Measurements from ENCODE around the gene TMEM255A.

The TMEM255A gene

DNA sequence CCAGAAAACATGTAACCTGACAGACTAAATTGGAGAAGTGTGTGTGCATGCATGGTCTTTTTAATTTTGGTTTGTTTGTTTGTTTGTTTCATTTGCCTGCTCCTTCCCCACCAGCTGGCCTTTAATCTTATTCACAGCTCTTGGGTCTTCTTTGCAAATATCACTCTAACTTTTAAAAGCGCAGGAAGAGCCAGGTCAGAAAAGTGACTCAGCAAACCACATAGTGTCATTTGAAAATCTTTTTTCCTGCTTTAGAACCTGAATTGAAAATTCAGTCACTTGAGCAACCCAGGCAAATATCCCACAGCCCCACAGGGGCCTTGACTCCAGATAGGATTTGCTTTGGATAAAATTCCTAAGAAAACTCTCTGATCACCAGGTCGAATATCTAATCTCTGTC, 4.6 kb downstream of the TMEM255A start:
- DNase-seq (ENCODE audit: low read depth) = no peak

DNA sequence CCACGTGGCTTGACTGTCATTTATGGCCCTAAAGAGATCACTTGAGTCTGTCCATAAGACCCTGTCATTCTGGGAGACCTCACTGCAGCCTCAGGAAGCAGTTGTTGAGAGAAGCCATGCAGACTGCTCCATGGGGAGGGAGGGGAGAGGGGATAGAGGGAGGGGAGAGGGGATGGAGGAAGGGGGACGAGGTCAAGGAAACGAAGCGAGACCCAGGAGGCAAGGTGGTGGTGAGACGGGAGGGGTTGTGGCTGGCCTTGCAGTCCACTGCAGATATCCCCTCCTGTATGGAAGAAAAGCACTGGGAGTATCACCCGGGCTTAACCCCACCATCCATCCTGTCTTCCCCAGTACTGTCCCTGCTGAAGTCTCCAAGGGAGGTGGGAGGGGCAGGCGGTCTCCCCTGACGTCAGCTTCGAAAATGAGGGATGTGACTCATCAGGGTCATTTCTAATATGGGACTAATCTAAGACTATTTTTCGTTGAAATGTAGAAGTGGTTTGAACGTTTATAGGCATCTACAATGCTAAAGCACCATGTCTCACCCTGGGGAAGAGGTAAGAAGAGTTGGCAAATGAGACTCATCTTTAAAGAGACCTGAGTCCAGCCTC, 5.6 kb downstream of the TMEM255A start:
- DNase-seq (ENCODE audit: low read depth) = no peak

DNA sequence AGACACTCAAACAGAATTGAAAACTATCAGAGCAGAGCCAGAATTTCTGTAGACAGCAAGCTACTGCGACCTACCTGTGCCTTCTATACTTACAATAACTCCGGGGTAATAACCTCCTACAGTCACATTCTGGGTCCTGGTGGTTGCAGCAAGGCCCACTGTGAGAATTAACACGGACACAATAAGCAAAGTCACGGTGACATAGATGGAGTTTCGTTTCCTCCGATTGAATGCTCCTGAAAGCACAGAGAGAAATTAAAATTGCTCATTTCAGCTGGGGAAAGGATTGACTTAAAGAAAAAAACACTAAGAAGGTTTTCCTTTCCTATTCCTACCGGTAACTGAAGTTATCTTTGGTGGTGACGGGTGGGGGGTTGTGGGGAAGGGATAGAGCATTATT, 7.0 kb downstream of the TMEM255A start:
- no peak for DNase-seq (ENCODE audit: low read depth)

DNA sequence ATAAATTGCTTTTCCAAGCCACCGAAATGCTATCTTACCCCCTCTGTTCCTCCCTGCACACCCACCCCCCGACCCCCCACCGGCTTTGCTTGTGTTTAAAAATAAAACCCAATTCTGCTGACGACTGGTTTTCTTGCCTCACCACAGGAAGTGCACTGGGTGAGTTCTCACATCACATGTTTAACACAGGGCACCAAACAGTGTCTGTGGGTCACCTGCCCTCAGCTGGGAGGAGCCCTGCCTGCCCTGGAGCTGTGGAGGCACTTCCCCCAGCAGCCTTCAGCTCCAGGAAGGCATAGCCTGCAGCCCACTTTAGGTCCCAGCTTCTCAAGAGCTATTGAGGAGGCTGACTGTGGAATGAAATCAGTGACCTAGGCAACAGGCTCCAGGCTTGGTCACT, 8.8 kb downstream of the TMEM255A start:
- DNase-seq (ENCODE audit: low read depth) = no peak

DNA sequence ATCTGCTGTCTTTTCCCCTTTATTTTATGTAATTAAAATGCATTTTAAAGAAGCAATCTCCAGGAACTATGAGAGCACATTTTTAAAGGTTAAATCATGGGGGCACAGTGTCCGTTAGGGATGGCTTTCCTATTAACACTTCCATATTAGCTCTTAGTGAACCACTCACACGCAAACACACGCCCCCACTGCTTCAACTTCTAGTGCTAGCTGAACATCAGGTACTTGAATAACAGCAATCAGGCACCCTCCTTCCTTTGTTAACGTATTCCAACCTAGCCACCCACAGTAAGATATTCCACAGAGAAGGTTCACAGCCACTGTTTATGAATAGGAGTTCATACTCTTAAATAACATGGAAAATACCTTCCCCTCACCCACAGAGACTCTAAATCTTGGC, 9.3 kb downstream of the TMEM255A start:
- DNase-seq (ENCODE audit: low read depth) = no peak

DNA sequence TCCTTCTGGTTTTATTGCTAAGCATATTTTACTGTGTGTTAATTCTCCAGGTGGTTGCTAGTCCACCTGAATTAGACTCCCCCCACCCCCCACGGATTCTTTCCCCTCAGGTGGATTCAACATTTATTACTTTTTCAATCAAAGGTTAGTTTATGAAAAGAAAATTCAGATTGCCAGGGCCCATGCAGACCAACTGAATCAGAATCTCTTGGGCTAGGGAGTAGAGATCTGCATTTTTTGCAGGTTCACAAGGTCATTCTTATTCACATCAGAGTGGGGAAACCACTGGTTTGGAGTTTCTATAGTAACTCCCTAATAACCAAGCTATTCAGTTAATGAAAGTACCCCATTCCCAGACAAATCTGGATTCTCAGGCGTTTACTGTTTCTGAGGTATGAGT, 9.8 kb downstream of the TMEM255A start:
- DNase-seq (ENCODE audit: low read depth) = no peak

DNA sequence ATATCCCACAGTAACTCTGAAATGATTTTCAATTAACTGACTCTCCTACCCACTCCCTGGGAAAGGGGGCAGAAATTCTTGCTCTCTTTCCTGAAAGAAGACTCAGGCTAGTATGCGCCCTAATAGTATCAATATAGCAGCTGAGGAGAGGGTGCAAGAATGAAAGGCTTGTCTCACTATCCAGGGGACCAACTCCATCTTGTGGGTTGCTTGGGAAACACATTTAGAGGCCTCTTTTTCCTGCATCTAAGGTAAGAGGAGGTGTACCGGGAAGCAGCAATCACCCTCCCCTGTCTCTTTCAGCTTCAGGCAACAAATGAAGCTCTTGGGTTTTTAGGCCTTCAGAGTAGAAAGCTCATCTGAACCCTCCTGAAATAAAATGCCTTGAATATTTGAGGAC, 11.3 kb downstream of the TMEM255A start:
- no peak for DNase-seq (ENCODE audit: low read depth)

DNA sequence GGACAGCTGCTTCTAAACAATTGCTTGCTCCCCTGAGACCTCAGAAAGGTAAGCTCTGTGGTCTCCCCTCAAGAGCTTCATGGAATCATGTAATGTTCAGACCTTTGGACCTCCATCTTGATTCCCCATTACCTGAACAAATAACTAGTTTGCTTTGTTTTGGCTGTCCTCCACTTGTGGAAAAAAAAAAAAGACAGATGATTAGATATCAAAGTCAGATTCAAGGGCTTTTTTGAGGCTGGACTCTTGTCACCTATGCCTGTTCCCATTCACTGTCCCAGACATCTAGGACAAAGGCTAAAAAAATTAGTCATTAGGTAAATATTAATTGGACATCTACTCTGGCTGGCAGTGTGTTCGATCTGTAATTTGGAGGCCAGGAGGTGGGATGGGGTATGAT, 13.3 kb downstream of the TMEM255A start:
- no peak for DNase-seq (ENCODE audit: low read depth)

DNA sequence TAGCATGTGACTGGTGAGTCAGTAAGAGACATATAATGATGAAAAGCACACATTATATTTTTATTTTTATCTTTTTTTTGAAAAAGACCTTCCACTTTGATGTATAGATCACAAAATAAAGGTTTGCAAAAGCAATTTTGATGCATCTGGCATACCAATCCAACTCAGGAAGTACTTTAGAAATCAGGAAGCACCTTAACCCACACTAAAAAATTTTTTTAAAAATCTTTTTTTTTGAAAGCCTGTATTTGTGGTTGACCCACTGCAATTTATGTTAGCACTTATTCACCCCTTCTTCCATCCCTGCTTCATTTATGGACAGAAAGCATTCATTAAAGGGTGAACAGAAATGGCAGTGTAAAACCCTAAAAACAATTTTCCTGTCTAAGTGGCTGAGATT, 16.6 kb downstream of the TMEM255A start:
- no peak for DNase-seq (ENCODE audit: low read depth)

DNA sequence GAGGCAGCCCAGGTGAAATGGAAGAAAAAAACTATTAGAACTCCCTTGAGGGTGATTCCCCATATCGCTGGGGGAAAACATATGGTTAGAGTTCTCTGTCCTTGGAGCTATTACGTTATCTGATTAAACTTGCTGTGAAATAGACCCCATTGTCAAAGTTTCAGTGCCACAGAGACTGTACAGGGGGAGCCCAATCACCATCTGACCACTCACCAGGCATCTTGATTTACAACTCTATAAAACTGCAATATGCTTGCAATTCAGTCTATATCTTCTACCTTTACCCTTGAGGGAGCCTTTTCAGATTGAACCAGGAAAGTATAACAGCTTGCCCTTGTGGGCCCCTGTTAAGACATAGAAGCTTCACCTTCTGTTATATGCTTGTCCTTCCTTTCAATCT, 18.2 kb downstream of the TMEM255A start:
- no peak for DNase-seq (ENCODE audit: low read depth)

DNA sequence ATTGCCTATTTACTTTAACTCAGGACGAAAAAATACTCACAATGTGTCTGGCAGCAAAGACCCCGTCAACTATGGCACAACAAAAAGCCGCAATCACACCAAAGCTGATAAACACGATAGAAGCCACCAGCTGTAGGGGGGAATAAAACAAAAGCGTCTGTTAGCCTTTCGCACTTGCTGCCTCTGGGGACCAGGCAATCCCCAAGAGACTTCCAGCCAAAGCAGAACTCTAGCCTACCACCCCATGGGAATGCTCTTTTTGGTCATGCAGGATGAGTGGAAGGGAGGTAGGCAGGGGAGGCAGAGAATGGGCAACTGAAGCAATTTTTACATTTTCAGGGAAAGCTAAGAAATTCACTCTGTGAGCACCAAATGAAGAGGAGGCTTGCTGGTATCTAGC, 20.1 kb downstream of the TMEM255A start:
- no peak for DNase-seq (ENCODE audit: low read depth)

DNA sequence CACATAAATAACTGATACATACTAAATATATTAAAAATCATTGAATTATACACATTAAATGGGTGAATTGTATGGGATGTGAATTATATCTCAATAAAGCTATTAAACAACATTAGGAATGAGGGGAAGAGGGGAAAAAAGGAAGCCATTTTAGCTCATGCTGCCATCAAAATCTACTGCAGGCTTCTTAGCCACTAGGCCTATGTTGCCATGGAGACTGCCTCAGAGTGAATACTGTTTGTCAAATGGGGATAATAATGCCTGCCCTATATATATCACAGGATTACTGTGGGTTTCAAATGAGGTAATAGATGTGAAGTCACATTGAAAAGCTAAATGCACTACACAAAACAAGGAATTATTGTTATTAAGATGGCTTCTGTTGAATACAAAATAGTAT, 21.2 kb downstream of the TMEM255A start:
- no peak for DNase-seq (ENCODE audit: low read depth)

DNA sequence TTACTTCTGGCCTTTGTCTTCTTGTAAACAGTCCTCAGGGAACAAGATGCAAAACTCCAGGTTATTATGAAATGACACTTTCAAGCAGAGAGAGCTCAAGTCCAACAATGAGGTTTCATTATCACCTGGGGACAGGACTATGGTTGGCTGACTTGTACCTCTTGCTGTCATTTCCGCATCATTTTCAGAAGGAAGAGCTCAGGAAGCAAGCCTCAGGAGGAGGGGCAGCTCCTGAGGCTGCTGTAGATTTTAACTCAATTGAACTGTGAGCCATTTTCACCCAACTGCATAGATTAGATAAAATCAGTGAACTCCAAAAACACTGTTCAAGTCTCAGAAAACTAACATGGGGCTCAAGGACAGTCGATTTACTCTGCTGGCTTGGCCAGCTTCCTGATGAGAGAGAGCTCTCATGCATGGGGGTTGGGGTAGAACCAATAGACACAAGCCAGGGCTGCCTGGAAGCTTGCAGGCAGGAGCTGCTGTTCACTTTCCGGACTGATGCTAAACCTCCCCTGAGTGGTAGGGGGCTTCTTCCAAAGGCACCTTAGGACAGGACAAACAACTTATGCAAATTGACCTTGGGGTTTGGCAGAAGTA, 23.6 kb downstream of the TMEM255A start:
- DNase-seq (ENCODE audit: low read depth) = no peak

DNA sequence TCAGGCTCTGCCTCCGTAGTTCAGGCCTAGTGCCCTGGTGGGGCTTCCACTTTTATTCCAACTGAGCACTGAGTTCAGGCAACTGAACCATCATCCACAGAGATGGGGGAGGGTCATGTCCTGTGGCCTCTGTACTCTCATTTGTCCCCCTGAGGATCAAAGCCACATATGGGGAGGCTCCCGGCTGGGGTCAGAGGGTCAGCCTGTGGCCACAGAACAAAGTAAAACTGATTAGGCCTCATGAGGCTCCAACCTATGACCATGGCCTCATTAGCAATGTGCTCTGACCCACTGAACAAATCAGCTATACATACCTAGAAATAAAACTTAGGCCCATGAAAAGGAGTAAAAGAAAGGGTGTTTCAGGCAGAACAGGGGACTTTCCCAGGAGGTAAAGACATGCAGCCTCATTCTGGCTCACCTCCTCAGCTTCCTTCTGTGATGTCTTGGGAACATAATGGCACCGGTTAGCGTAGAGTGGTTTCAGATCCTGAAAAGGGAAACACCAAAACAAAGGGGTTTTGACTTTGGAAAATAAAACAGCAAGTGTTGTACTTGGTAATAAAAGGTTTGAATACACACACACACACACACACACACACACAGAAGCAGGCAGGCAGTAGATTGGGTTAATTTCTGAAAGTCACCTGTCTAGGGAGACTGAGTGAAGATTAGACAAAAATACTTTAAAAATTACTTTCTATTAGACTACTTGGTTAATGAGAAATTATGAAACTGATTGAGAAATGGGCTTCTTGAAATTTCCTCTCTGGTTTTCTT, 24.3 kb downstream of the TMEM255A start:
- no peak for DNase-seq (ENCODE audit: low read depth)

DNA sequence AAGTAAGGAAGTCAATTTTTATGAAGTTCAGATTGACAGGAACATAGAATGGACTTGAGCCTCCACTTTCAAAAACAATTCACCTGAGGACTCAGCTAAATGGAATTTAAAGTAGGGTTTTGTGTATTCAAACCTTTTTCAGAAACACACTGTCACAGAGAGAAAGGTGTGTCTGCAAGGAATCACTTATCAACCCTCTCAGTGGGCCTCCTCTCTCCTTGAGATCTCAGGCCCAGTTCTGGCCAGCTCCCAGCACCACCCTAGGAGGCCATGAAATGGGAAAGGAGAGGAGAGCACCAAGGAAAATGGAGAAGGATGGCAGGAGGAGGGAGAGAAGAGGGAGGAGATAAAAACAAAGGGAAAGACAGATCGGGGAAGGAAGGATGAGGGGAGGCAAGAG, 28.6 kb downstream of the TMEM255A start:
- no peak for DNase-seq (ENCODE audit: low read depth)

DNA sequence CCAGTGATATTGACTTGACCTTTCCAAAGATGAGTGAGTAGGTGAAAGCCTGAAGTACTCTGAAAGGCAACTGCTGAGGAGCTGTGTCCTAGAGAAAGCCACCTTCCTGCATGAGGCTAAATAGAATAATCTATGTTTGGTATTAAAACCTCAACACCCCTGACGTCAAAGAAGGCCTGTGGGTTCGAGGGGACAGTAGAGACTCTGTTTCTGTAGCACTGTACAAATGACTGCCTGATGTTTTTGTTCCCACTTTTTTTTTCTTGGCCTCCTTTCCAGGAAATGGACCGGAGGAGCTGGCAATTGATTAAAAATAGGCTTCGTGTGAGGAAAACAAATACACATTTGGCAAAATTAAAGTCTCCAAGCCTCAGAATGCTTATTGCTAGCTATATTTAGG, 29.5 kb downstream of the TMEM255A start:
- DNase-seq (ENCODE audit: low read depth) = no peak

DNA sequence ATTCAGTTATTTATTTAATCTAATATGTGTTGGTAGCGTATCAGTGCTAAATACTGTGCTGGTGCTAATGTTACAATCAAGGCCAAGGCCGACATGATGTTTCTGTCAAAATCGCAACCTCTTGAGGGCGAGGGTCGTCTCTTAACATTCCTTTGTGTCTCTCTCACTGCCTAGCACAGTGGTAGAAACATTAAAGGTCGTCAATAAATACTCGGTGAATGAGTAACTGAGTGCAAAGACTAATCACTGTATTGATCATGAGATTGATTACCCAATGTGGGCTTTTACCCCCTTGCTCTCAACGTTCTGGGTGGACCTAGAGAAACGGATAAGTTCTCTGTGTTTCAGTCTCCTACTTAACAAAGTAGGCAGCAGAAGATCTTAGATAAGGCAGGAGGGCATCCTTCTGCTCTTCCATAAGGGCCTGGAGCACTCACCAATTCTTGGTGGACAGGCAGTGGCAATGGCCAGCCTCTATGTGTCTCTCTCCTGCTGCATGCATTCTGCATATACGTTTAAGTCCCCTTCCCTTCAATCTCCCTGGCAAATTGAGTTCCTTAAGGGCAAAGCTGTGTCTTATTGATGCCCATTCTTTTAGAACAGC, 30.1 kb downstream of the TMEM255A start:
- DNase-seq (ENCODE audit: low read depth) = no peak

DNA sequence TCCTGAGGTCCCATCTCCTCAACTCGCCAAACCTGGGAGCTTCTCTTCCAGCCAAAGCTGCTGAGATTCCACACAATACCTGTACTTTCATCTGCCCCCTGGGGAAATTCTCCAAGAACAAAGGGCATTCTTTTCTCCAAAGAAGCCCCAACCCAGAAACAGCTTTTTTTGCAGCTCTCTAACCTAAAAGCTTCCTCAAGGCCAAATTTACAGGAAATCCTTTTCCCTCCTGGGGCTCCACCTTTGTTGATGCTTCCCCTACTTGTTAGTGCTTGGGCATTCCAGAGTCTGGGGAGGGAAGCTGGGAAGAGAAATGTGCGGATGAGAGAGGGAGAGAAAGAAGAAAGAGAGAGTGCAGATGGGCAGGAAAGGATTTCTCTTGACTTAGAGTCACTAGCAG, 36.3 kb downstream of the TMEM255A start:
- DNase-seq (ENCODE audit: low read depth) = no peak

DNA sequence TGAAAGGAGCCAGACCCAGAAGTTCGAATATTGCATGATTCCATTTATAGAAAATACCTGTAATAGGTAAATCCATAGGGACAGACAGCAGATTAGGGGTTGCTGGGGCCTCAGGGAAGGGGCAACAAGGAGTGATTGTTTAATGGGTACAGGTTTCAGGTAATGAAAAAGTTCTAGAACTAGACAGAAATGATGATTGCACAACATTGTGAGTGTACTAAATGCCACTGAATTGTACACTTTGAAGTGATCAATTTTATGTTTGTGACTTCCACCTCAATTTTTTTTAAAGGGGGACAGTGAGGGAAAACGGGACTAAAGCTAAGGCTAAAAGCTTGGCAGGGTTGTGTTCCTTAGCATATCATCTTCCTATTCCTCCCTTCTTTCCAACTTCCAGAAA, 37.1 kb downstream of the TMEM255A start:
- no peak for DNase-seq (ENCODE audit: low read depth)

DNA sequence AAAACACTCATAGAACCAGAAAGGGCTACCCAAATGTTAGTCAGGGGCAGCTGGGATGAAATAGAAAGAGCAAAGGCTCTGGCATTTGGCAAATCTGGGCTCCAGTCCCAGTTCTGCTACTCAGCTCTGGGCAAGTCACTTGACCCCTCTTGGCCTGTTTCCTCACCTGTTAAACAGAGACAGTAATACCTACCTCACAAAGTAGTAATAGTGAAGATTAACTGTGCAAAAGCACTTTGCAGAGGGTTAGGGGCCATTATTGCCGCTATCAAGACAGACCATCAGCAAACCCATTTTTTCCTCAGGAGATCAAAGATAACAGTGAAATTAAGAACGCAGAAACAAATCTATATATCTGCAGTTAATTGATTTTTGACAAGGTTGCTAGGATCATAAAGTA, 40.0 kb downstream of the TMEM255A start:
- DNase-seq (ENCODE audit: low read depth) = no peak

DNA sequence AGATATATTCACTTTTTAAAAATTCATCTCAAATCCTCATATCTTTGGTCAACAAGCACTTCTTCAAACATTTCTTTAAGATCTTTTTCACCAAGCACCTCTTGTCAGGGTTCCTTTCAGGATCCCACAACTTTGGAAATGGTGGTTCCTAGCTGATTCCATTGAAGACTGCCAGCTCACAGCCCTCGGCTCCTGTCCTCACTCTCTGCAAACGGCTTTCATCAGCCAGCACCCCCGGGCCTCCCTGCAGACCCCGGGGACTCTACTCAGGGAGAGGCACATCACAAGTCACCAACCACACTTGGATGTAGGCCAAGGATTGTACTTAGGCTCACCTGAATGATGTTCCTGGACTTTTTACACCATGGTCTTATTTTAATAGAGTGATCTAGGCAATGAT, 40.7 kb downstream of the TMEM255A start:
- no peak for DNase-seq (ENCODE audit: low read depth)

DNA sequence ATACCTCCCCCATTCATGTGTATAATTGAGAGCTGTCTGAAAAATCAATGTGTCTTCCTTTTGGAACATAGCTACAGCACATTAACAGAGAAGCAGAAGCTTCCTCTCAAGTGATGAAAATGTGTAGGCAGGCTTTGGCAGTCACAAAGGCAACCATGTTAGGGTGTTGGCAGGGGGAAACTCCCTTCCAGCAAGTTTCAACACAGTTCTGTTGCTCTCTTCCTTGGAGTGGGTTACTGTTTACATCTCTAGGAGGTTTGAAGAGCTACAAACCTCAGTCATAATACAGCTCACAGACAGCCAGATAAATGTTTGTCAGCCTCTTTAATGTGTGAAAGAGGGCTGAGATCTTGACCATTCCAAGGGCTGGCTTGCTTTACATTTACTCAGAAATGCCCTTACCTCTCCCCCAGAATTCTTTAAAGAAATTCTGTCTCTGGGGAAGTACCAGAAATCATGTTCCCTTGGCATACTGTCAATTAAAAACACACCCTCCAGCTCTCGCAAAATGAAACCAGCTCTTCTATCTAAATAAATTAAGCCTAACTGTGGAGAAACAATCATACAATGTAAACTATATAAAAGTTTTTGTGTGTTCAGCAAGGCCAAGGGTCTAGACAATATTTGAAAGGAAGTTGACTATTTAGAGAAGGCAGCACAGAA, 41.8 kb downstream of the TMEM255A start:
- DNase-seq (ENCODE audit: low read depth) = no peak

DNA sequence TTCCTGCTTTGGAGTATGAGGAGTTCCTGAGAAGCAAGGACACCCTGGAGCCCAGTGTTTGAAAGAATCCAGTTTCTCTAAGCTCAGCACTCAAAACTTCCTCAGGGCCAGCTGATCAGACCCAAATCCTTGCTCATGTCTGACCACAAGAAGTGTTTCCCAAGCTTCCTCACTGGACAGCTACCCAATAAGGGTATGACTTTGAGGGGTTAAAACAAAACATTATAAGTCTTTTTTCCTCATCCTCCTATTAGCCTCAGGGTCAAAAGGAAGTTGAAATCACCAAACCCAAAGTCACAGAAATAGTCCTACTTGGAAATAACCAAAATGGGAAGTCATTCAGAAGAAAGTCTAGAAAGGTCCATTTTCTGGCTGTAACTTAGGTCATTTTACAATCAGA, 46.9 kb downstream of the TMEM255A start:
- no peak for DNase-seq (ENCODE audit: low read depth)
